G401.6 (cell line): ENCODE data around the gene LYRM7.
"Not testable (repeated sequence)": the region's sequence is repeated elsewhere in the genome, so short reads cannot be mapped to it uniquely, and the experiment has no call there.

Experiments
- FAIRE-seq: peaks from 2 replicates; lab custom pipeline; 2012; peaks lifted over from hg19 to GRCh38; lab: Jason Lieb, UNC

LYRM7 gene

DNA sequence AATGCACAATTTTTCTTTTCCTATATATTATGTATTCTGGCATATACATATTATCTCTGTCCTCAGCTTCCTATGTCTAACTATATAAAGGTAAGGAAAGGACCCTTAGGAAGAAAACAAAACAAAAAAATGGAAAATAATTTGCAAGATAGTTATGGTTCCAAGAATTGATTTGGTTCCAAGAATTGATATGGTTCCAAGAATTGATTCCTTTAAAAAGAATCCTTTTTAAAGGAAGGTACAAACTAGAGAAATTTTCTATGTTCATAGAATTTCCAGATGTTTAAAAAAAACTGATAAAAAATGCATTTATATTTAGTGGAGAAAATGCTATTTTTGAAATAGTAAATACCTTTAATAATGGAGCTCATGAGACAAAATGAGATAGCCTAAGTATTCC lies 12.1 kb downstream of the LYRM7 start:
- peak; percentile 76 for FAIRE-seq

DNA sequence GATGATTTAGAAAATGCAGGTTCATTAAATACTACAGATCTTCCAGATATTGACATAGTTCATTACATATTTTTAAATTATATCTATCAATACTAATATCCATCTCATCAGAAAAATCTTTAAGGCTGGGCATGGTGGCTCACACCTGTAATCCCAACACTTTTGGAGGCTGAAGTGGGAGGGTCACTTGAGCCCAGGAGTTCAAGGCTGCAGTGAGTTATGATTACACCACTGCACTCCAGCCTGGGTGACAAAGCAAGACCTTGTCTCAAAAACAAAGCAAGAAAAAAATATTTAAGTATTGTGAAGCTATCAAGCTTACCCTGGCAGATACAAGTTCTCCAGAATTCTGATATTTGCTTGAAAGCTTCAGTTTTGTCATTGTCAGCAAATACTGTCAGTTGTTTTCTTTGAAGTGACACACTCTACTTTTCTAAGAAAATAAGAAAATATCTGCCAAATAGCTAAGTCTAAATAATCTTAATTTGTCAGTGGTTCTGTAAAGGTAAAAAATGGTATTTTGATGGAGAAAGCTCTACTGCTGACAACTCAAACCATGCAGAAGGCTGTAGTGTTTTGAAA lies 14.9 kb downstream of the LYRM7 start:
- no peak for FAIRE-seq

DNA sequence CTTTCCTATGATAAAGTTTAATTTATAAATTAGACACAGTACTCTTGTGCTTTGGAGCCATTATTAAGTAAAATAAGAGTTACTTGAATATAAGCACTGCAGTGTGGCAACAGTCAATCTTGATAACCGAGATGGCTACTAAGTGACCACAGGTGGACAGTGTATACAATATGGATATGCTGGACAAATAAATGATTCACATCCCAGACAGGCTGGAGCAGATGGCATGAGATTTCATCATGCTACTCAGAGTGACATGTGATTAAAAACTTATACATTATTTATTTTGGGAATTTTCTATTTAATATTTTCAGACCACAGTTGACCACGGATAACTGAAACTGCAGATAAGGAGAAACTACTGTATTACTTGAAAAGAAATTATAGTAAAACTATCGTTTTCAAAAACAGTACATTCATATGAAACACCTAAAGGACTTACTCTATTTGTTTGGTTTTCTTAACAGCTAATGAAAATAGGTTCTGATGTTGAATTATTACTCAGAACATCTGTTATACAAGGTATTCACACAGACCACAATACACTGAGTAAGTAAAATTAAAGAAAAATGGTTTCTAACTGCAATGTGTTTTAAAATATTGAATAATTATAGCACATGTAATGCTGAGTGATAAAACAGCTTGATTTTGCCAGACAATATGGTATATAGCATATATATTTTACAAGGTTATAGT lies 16.0 kb downstream of the LYRM7 start:
- no peak for FAIRE-seq

- FAIRE-seq = peak; percentile 17
Observed at GRCh38 chr5:131193106-131193505, 22.4 kb downstream of the LYRM7 start.

DNA sequence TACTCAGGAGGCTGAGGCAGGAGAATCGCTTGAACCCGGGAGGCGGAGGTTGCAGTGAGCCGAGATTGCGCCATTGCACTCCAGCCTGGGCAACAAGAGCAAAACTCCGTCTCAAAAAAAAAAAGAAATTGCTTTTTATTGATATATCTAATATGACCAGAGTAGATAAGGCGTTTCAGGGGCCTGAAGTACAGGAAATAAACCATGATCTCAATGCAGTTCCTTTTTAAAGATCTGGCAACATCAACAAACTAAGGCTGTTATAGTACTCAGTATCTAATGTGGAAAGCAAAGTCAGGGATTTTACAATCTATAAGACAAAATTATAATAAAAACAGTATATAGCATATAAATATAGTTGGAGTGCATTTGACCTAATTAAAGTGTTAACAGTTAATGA lies 23.2 kb downstream of the LYRM7 start:
- FAIRE-seq = not testable (repeated sequence)

DNA sequence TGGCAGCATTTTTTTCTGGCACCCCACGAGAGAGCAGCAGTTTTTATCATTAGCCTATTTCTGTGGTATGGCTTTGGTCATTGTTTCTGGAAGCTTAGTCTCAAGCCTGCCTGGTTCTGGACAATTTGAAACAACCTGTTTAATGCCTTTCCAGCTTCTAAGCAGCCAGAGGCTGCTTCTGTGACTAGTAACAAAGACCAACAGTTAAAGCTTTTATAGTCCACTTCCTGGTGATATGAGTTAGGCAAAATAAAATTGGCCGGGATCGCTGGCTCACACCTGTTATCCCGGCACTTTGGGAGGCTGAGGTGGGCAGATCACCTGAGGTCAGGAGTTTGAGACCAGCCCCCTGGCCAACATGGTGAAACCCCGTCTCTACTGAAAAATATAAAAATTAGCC lies 24.0 kb downstream of the LYRM7 start:
- no peak for FAIRE-seq

DNA sequence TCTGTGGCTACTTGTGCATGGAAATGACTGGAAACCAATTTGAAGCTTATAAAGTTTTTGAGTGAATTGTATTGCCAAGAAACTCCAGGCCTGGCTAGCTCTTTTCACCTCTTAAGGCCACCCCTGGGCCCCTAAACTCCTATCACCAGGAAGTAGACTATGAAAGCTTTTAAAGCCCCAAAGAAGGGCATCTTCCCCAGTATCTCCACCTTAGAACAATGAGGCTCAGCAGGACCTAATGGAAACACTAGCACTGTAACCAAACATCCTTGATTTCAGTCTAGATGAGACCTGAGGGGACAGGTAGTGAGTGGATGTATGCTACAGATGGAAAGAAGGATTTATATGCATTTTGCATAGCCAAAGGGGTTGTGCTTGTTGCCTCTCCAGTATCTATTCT lies 25.0 kb downstream of the LYRM7 start:
- no peak for FAIRE-seq

GRCh38 chr5:131196331-131196730 lies 25.6 kb downstream of the LYRM7 start:
- no peak for FAIRE-seq

GRCh38 chr5:131198625-131199024 lies 27.9 kb downstream of the LYRM7 start:
- FAIRE-seq = no peak

DNA sequence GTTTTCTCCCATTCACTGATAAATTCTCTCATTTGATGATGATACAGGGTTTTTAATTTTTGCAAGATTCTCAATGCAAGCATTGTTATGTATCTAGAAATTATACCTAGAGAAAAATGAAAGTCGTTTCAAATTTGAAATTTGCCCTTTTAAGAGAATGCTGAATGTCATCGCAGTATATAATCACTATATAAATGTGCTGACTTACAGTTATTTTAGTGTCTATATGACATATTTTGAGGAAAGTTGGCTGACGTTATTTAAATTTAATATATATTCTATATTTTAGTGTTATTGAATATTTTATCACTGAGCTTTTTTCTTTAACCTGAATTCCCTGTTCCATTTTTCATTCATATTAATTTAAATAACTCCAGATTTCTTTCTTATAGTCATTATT lies 29.8 kb downstream of the LYRM7 start:
- FAIRE-seq = no peak

DNA sequence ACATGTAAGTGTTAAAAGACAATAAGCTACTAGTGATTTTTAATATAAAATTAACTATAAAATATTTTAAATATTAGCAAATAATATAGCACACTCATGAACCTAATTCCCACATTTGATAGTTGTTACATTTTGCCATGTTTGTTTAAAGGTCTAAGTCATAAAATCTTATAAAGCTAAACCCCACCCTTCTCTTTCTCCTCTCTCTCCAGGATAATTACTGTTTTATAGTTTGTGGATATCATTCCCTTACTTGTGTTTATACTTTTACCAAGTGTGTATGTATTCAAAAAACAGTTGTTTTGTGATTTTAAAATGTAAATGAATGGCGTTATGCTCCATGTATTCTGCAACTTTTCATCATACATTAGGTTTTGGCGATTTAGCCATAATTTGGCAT lies 34.2 kb downstream of the LYRM7 start:
- FAIRE-seq = no peak

GRCh38 chr5:131206061-131206460 lies 35.3 kb downstream of the LYRM7 start:
- no peak for FAIRE-seq

DNA sequence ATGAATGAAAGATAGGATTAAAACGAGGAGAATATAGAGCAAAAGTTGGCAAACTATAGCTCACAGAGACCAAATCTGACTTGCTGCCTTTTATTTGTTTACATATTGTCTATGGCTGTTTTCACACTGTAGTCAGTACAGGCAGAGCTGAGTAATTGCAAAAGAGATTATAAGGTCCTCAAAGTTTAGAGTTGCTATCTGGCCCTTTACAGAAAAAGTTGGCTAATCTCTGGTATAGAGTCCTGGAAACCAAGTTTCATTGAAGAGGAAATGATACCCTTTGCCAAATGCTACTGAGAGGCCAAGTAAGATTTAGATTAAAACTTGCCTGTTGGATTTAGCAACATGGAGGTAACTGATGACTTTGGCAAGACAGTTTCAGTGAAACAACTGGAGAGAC lies 36.0 kb downstream of the LYRM7 start:
- no peak for FAIRE-seq

GRCh38 chr5:131209175-131209505 lies 38.4 kb downstream of the LYRM7 start:
- no peak for FAIRE-seq

GRCh38 chr5:131209506-131210150 lies 38.9 kb downstream of the LYRM7 start:
- no peak for FAIRE-seq

DNA sequence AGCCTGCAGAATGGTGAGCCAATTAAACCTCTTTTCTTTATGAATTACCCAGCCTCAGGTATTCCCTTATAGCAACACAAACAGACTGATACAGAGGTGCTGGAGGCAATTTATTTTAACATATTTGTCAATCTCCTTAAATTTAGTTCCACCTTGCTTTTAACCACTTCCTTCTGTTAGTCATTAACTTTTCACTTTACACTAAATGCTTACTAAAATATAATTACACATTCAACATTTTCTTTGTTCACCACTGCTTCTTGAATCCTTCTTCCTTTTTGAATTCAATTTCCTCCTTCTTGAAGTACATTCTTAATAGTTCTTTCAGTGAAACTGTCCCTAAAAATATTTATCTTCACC lies 39.4 kb downstream of the LYRM7 start:
- FAIRE-seq = no peak

DNA sequence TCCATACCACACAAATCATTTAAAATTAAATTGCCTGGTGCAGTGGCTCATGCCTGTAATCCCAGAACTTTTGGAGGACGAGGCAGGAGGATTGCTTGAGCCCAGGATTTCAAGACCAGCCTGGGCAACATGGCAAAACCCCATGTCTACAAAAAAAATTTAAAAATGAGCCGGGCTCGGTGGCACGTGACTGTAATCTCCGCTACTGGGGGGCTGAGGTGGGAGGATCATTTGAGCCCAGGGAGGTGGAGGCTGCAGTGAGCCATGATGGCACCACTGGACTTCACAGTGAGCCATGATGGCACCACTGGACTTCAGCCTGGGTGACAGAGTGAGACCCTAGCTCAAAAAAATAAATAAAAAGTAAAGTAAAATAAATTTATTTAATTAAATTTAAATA lies 40.9 kb downstream of the LYRM7 start:
- no peak for FAIRE-seq

DNA sequence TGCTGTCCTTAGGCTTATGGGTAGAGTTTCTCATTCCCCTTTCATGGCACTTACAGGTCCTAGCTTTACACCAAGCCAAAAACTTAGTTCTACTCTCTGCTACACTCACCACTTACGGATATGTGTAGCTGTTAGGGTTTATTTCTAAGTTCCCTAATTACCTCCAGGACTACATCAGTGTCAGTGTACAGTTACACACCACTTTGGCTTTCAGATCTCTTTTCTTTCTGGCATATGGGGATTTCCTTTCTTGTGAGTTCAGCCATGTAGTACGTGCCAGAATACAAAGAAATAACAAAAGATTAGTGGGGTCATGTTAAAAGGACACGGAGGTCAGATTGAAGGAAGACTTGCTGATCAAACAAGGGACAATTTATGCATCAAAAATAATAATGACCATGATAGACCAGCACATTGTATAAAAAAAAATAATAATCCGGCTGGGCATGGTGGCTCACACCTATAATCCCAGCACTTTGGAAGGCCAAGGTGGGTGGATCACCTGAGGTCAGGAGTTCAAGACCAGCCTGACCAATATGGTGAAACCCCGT lies 41.8 kb downstream of the LYRM7 start:
- FAIRE-seq = no peak

DNA sequence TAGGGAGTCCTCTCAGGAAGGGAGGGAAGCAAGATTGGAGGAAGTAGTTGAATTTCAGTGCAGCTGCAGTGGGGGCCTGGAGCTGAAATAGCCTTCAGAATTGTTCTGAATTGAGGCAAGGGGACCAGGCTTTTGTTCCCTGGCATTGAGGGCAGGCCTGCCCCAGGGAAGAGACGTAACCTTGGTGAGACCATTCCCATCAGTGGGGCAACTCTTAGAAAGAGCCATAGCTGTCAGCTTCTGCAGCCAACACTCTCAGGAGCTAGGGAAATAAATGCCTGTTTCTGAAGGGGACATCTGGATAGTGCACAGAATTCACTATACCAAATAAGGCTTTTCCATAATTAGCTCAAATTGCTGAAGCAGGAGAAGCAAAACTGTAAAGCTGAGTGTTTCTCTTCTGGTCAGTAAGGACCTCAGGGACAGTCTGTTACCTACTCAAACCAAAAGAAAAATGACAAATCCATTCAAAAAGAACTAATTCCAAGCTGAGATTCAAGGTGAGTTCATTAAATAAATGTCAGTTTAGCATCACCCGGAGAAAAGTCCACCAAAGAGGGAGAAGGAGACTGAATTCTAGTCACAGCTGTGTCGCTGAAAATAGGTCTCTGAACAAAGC lies 44.0 kb downstream of the LYRM7 start:
- no peak for FAIRE-seq

GRCh38 chr5:131217791-131218190 lies 47.0 kb downstream of the LYRM7 start:
- FAIRE-seq = no peak

DNA sequence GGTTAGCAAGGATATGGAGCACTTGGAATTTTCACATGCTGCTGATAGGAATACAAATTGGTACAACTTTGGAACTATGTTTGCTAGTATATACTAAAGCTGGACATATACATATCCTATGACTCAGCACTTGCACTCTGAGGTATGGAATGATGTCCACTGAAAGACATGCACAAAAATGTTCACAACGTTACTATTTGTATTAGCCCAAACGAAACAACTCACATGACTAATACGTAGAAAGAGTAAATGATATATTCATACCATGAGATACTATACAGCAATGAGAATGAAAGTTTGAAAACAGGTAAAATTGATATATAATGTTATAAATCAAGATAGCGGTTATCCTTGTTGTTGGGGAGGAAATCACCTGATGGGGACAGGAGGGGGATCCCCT lies 47.6 kb downstream of the LYRM7 start:
- FAIRE-seq = no peak

DNA sequence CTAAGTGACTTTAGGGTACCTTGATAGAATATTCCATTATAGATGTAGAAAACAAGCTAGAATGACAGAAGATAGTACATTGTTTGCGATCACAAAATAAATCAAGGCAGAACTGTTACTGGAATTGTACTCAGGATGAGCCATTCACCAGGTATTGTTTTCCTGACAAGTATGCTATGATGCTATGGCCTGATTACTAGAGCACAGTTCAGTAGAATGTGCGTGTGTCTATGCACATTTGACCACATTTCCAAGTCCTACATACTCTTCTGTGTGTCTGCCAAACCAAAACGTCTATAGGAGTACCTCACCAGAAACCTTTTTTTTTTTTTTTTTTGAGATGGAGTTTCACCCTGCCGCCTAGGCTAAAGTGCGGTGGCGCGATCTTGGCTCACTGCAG lies 49.8 kb downstream of the LYRM7 start:
- FAIRE-seq = no peak

DNA sequence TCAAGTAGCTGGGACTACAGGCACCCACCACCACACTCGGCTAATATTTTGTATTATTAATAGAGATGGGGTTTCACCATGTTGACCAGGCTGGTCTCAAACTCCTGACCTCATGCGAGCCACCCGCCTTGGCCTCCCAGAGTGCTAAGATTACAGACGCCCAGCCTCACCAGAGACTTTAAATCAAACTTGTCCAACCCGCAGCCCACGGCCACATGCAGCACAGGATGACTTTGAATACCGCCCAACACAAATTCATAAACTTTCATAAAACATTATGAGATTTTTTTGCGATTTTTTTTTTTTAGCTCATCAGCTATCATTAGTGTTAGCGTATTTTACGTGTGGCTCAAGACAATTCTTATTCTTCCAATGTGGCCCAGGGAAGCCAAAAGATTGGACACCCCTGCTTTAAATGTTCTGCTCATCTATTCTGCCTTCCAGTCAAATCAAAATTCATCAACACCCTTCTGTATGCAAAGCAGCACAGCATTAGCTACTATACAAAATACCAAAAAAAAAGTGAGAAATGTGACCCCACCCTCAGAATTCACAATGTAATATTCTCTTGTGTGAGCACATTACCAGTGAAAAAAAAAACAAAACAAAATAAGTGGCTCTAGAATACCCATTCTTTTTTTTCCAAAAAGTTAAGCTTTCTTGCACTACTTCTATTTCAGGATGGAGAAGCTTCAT lies 50.4 kb downstream of the LYRM7 start:
- FAIRE-seq = no peak
